K562 (cell line): Measurements from ENCODE around the gene MCM9. TPM values are rescaled to one million over a fixed set of nuclear protein-coding genes. Genes with fewer than 3 reads are reported as not detected.

ENCODE experiments used
- CBFB ChIP-seq: sonication (generic); formaldehyde crosslinking; IDR thresholded peaks from 2 replicates; pipeline ENCODE4 v1.4.0; 2020; ENCODE audit warnings: mild to moderate bottlenecking, missing genetic modification reagents
- CREM ChIP-seq: IDR thresholded peaks from 2 replicates; pipeline ENCODE4 v1.6.1; 2014; ENCODE audit warnings: antibody characterized with exemption, low read depth
- GTF2A2 ChIP-seq: IDR thresholded peaks from 2 replicates; pipeline ENCODE4 v1.6.1; 2016; ENCODE audit warnings: mild to moderate bottlenecking, missing genetic modification characterization, missing compliant biosample characterization
- MBD1 ChIP-seq: fragments of 250-450 bp; sonication (Bioruptor Pico); IDR thresholded peaks from 2 replicates; pipeline ENCODE4 v1.8.0; 2022; ENCODE audit warnings: inconsistent platforms
- MGA ChIP-seq: fragments of 450-650 bp; IDR thresholded peaks from 2 replicates; pipeline ENCODE4 v1.6.1; 2016; ENCODE audit warnings: mild to moderate bottlenecking, moderate library complexity
- SMARCA5 ChIP-seq: fragments of 450-650 bp; IDR thresholded peaks from 2 replicates; pipeline ENCODE4 v1.6.1; 2016
- SMC3 ChIP-seq: conservative IDR thresholded peaks from 2 replicates; pipeline ENCODE4 v1.6.1; 2011; ENCODE audit warnings: low read depth, low read length, improper control_type of control experiment; ENCODE audit not compliant: insufficient read depth
- SREBF2 ChIP-seq: sonication (generic); formaldehyde crosslinking; IDR thresholded peaks from 2 replicates; pipeline ENCODE4 v1.4.0; 2020; ENCODE audit warnings: mild to moderate bottlenecking, missing genetic modification reagents
- STAG1 ChIP-seq: sonication (generic); formaldehyde crosslinking; IDR thresholded peaks from 2 replicates; pipeline ENCODE4 v1.5.0; 2020; ENCODE audit warnings: missing genetic modification reagents, borderline replicate concordance
- TAF7 ChIP-seq: fragments of 450-650 bp; IDR thresholded peaks from 2 replicates; pipeline ENCODE4 v1.6.1; 2016; ENCODE audit warnings: missing genetic modification characterization, missing compliant biosample characterization
- ZFP36 ChIP-seq: fragments of 150-350 bp; IDR thresholded peaks from 2 replicates; pipeline ENCODE4 v1.6.1; 2018; ENCODE audit warnings: low read length, low read depth; ENCODE audit not compliant: partially characterized antibody
- polyA plus RNA-seq, 8 experiments: library from polyadenylated mRNA; depleted of rRNA in 4 of 8; stranded (reverse) in 5 of 8; unstranded in 3 of 8; fragments of >200 nt; fragmentation: Nextera tagmentation in 2 of 8; fragmentation: Illumina TruSeq in 1 of 8; extraction: Ambion mirVana in 2 of 8; extraction: Trizol in 1 of 8; gene quantifications; 2 replicates each; pipeline versions ENCODE4 v1.2.1 to v1.2.3, GENCODE V29; 2011 to 2014; ENCODE audit warnings: inconsistent platforms in 1 of 8, missing spikeins in 1 of 8
- total RNA-seq, 7 experiments: library from RNA; depleted of rRNA in 6 of 7; stranded (reverse); fragments of >200 nt in 6 of 7; fragmentation: Illumina TruSeq in 2 of 7; extraction: Trizol in 2 of 7; gene quantifications; 2 replicates each; pipeline versions ENCODE4 v1.2.1 to v1.2.3, GENCODE V29; 2011 to 2021; ENCODE audit warnings: low replicate concordance in 1 of 7

Gene MCM9
- total and polyA plus RNA-seq, 9 of the 15 experiments (the other 6 are each of a cell fraction or from before 2014, with no cell fraction given) = 4.8 to 16.7 (median 11.6) TPM

GRCh38 chr6:118789954-118790353 lies 145.0 kb downstream of the MCM9 start (continued):
- TF ChIP-seq MGA (no peak), CREM (no peak), TAF7 (tag) (no peak), ZFP36 (no peak), MBD1 (CRISPR knock-in tag) (no peak), STAG1 (CRISPR knock-in tag) (no peak), GTF2A2 (tag) (no peak), CBFB (CRISPR knock-in tag) (no peak), SREBF2 (no peak), SMC3 (no peak), SMARCA5 (no peak)
